Pulmonary artery endothelial cell (primary cell): ENCODE measurements around the gene RAB33B. TPM values are rescaled to one million over a fixed set of nuclear protein-coding genes. Genes with fewer than 3 reads are reported as not detected.
A peak's percentile ranks its signal among the peaks of the same experiment; 100 is the strongest.
"Not testable (repeated sequence)": the region's sequence is repeated elsewhere in the genome, so short reads cannot be mapped to it uniquely, and the experiment has no call there.

Experiments used
- DNase-seq: peaks from one replicate; pipeline ENCODE4 v3.0.0-alpha.2; 2011; ENCODE audit warnings: low read depth, low spot score
- total RNA-seq: library from RNA; depleted of rRNA; stranded (reverse); fragments of >200 nt; gene quantifications from 2 replicates; pipeline ENCODE4 v1.2.3, GENCODE V29; 2014

RAB33B gene
- 27.8 and 29.7 TPM in 2 replicates for total RNA-seq

- no peak for DNase-seq
These were observed at the start of gene RAB33B for GRCh38 chr4:139454111-139455045. RAB33B (plus strand) TSS chr4:139454121; CDS start chr4:139454196, 75 bp downstream.

GRCh38 chr4:139410312-139410711 is 43.6 kb upstream of the RAB33B start:
- no peak for DNase-seq

GRCh38 chr4:139414671-139415210 is 39.2 kb upstream of the RAB33B start:
- DNase-seq = not testable (repeated sequence)

- peak; percentile 33 for DNase-seq
These were observed 37.7 kb upstream of the RAB33B start for GRCh38 chr4:139416073-139416673.

GRCh38 chr4:139419388-139419914 is 34.5 kb upstream of the RAB33B start:
- peak; percentile 99 for DNase-seq

- no peak for DNase-seq
These were observed 33.3 kb upstream of the RAB33B start for GRCh38 chr4:139420652-139421051.

GRCh38 chr4:139436122-139436521 is 17.8 kb upstream of the RAB33B start:
- no peak for DNase-seq

- DNase-seq = no peak
These were observed 15.8 kb upstream of the RAB33B start for GRCh38 chr4:139438141-139438540.

- DNase-seq = no peak
These were observed 12.9 kb upstream of the RAB33B start for GRCh38 chr4:139441029-139441428.

GRCh38 chr4:139443661-139444060 is 10.3 kb upstream of the RAB33B start:
- DNase-seq = no peak

- DNase-seq = not testable (repeated sequence)
These were observed 9.0 kb upstream of the RAB33B start for GRCh38 chr4:139444881-139445280.

- not testable (repeated sequence) for DNase-seq
These were observed 6.8 kb upstream of the RAB33B start for GRCh38 chr4:139447078-139447477.

- DNase-seq = no peak
These were observed 3.3 kb upstream of the RAB33B start for GRCh38 chr4:139450586-139450985.

- no peak for DNase-seq
These were observed 1.9 kb upstream of the RAB33B start for GRCh38 chr4:139451997-139452396.

GRCh38 chr4:139453041-139453370 is 915 bp upstream of the RAB33B start:
- peak; percentile 32 for DNase-seq

GRCh38 chr4:139453371-139454110 is 380 bp upstream of the RAB33B start:
- peak; percentile 92 for DNase-seq

GRCh38 chr4:139455126-139455538 is 1.2 kb downstream of the RAB33B start:
- DNase-seq = no peak

- DNase-seq = no peak
These were observed 3.4 kb downstream of the RAB33B start for GRCh38 chr4:139457318-139457717.

GRCh38 chr4:139458543-139458942 is 4.6 kb downstream of the RAB33B start:
- no peak for DNase-seq

GRCh38 chr4:139458999-139459398 is 5.1 kb downstream of the RAB33B start:
- DNase-seq = no peak

- DNase-seq = no peak
These were observed 6.6 kb downstream of the RAB33B start for GRCh38 chr4:139460565-139460964.
